ENCODE results near the gene PRSS33. TPM values are rescaled to one million over a fixed set of nuclear protein-coding genes. Genes with fewer than 3 reads are reported as not detected.

PRSS33 gene
- total RNA-seq, 1 experiment from 2014 or later, result not detected

- peaks cover 9% of the 10 kb centered on the region; the same call in 1 of the 2 replicates for H3K79me2 ChIP-seq (ENCODE audit: insufficient read depth, low read length)
- H2AFZ ChIP-seq (ENCODE audit: low read length), result no peak overlapping the region
- Mint-ChIP-seq H3K4me3 (peak overlapping the region; percentile 96 to 99), H3K27me3 (ENCODE audit: low read depth) (peaks cover 4% of the 10 kb centered on the region), H3K27ac (0 out of 7 replicates have a peak overlapping the region, but pooled peaks of 1 of the 3 experiments have one; percentile 49), H3K9me3 (peaks cover 0 to 3% of the 10 kb centered on the region in 2 experiments; a peak in 3 of 5 replicates), H3K4me1 (peaks cover 22 to 36% of the 10 kb centered on the region in 2 experiments), H3K36me3 (ENCODE audit: insufficient read depth in 1 of 3, low read depth in 3 of 3) (peaks cover 23 to 65% (median 54%) of the 10 kb centered on the region in 3 experiments)
- H4K20me1 ChIP-seq (ENCODE audit: control insufficient read depth, insufficient read depth, insufficient read length), result no peaks in the 10 kb centered on the region
- no peak overlapping the region for H2BK5ac ChIP-seq (ENCODE audit: insufficient read length, low read length)
- H3K4me2 ChIP-seq (ENCODE audit: insufficient read depth, insufficient read length, low read length), result no peak overlapping the region
- no peak overlapping the region for H3K27ac ChIP-seq (ENCODE audit: insufficient read length, low read depth, low read length)
- H4K5ac ChIP-seq (ENCODE audit: insufficient read length, low read depth, low read length), result no peak overlapping the region
- no peak overlapping the region for H3K23ac ChIP-seq (ENCODE audit: insufficient read length, low read depth, low read length)
- WGBS (ENCODE audit: extremely low coverage, insufficient read length, low lambda C conversion rate), result no CpG with 5 or more reads among the region's 7 CpGs
- H3T11ph ChIP-seq (ENCODE audit: low read length), result no peak overlapping the region
- H3K79me1 ChIP-seq (ENCODE audit: insufficient read depth, low read depth, low read length, poor library complexity, severe bottlenecking), result peaks cover 6% of the 10 kb centered on the region
- no peak overlapping the region for H3K18ac ChIP-seq (ENCODE audit: insufficient read length, low read depth, low read length)
- H4K91ac ChIP-seq (ENCODE audit: insufficient read length, low read depth, low read length), result no peak overlapping the region
- no peak overlapping the region for H2BK12ac ChIP-seq (ENCODE audit: insufficient read length, low read depth, low read length)
- H3K4ac ChIP-seq (ENCODE audit: low read depth, low read length), result no peak overlapping the region
- H2BK20ac ChIP-seq (ENCODE audit: low read depth, low read length, poor library complexity, severe bottlenecking), result no peak overlapping the region
- no peak overlapping the region for H2BK120ac ChIP-seq (ENCODE audit: low read depth, low read length, poor library complexity, severe bottlenecking)
- H2BK15ac ChIP-seq (ENCODE audit: low read depth, low read length), result no peak overlapping the region
- TF ChIP-seq CTCF (conservative IDR thresholded peaks at IDR 0.05), result no peak
- H3K27me3 ChIP-seq (ENCODE audit: insufficient read depth, low read length), result no peaks in the 10 kb centered on the region
- H3K9me3 ChIP-seq (ENCODE audit: control insufficient read depth, low read depth, low read length), result no peaks in the 10 kb centered on the region
- H4K8ac ChIP-seq (replicated peaks; ENCODE audit: insufficient read length, low read depth, low read length), result no peak overlapping the region
- H3K14ac ChIP-seq (ENCODE audit: insufficient read depth, low read length), result no peak overlapping the region
- no peaks in the 10 kb centered on the region for H3K4me1 ChIP-seq (ENCODE audit: insufficient read depth, low read length)
- H3K56ac ChIP-seq (ENCODE audit: insufficient read length, low read depth, low read length), result no peak overlapping the region
- H2AK5ac ChIP-seq (ENCODE audit: insufficient read length, low read length), result no peak overlapping the region
- DNase-seq, result no peak
- peaks cover 14% of the 10 kb centered on the region for H3K23me2 ChIP-seq (ENCODE audit: insufficient read length, low read depth, low read length, poor library complexity, severe bottlenecking)
- no peak overlapping the region for H3K9ac ChIP-seq (ENCODE audit: extremely low read depth, insufficient read length, low read length)
Measured at GRCh38 chr16:2775131-2775716, 12.1 kb downstream of the PRSS33 start.
